ENCODE results near the gene ASCC2. TPM values are rescaled to one million over a fixed set of nuclear protein-coding genes. Genes with fewer than 3 reads are reported as not detected.

Gene ASCC2
- total RNA-seq, 2 donors from 2014 or later: 44.2 to 45.5 TPM

DNA sequence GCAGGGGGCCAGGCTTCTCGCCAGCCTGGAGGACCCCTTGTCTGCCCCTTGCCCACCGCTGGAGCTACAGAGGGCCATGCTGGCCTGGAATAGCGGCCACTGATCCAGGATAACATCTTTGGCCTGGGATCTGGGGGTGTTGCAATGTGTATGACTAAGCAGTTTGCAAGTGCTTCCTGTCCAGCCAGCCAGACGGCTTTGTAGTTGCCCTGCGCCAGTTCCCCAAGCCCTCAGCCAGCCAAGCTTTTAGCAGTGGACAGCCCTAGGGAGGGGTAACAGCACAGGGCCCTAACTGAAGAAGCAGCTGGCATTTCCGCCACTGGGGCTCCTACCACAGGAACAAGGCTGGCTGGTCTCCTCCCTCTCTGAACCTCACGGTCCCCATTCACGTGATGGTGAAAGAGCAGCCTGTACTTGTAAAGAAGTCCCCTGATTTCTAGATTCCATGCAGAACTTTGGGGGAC lies 38.8 kb downstream of the ASCC2 start:
- no peaks in the 10 kb centered on the region for H3K27me3 Mint-ChIP-seq (ENCODE audit: insufficient read depth)
- H3K27me3 ChIP-seq (ENCODE audit: control insufficient read depth, insufficient read depth, low read length, poor library complexity, severe bottlenecking): no peaks in the 10 kb centered on the region
- 95 to 96% methylated on average over 5 to 8 of the region's 8 CpGs for WGBS, 2 experiments (ENCODE audit: insufficient coverage in 1 of 2, insufficient read length in 1 of 2)
- H3K36me3 Mint-ChIP-seq (ENCODE audit: low read depth): peaks cover 40% of the 10 kb centered on the region
- H3K4me1 ChIP-seq (ENCODE audit: control insufficient read depth, insufficient read depth, low read length): peaks cover 4% of the 10 kb centered on the region
- DNase-seq: no peak
- peaks cover 69% of the 10 kb centered on the region for H3K36me3 ChIP-seq (ENCODE audit: control insufficient read depth, insufficient read depth, low read length)
- H3K27ac Mint-ChIP-seq: no peak overlapping the region
- H3K9me3 Mint-ChIP-seq: no peaks in the 10 kb centered on the region
- no peaks in the 10 kb centered on the region for H3K9me3 ChIP-seq (ENCODE audit: control insufficient read depth, low read length)
- no peak overlapping the region for H3K9ac ChIP-seq (ENCODE audit: extremely low read depth, low read length, poor library complexity, severe bottlenecking)
- H3K4me1 Mint-ChIP-seq: peaks cover 11% of the 10 kb centered on the region
- H3K4me3 Mint-ChIP-seq: no peak overlapping the region
- no peak overlapping the region for H3K27ac ChIP-seq (ENCODE audit: low read depth, low read length)
- no peak overlapping the region for H3K4me3 ChIP-seq (ENCODE audit: low read length)
- TF ChIP-seq CTCF (conservative IDR thresholded peaks at IDR 0.05): no peak

DNA sequence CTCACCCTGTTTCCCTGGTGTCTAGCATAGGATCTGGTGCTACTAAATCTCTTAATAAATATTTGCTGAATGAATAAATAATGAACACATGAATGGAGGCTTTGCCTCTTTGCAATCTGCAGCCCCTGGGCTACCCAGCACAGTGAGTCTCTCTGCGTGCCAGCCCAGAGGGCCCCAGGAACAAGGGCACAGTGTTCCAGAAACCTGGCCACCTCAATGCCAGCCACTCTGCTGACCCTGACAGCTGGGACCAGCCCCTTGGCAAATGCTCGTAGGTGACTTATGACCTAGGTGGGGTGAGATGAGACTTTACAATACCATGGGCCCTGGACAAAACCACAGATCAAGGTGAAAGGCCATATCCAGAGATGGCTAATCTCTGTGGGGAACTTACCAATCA lies 39.3 kb downstream of the ASCC2 start:
- H3K9ac ChIP-seq (ENCODE audit: extremely low read depth, low read length, poor library complexity, severe bottlenecking): no peak overlapping the region
- H3K27ac ChIP-seq (ENCODE audit: low read depth, low read length): no peak overlapping the region
- TF ChIP-seq CTCF (conservative IDR thresholded peaks at IDR 0.05): no peak
- peaks cover 11% of the 10 kb centered on the region for H3K4me1 Mint-ChIP-seq
- H3K27me3 Mint-ChIP-seq (ENCODE audit: insufficient read depth): no peaks in the 10 kb centered on the region
- H3K4me3 ChIP-seq (ENCODE audit: low read length): no peak overlapping the region
- H3K9me3 Mint-ChIP-seq: no peaks in the 10 kb centered on the region
- H3K9me3 ChIP-seq (ENCODE audit: control insufficient read depth, low read length): no peaks in the 10 kb centered on the region
- WGBS, 2 experiments (ENCODE audit: insufficient coverage in 1 of 2, insufficient read length in 1 of 2): 97 to 100% methylated on average over 1 to 2 of the region's 2 CpGs
- peaks cover 65% of the 10 kb centered on the region for H3K36me3 ChIP-seq (ENCODE audit: control insufficient read depth, insufficient read depth, low read length)
- H3K4me3 Mint-ChIP-seq: no peak overlapping the region
- peaks cover 39% of the 10 kb centered on the region for H3K36me3 Mint-ChIP-seq (ENCODE audit: low read depth)
- no peak for DNase-seq
- H3K27me3 ChIP-seq (ENCODE audit: control insufficient read depth, insufficient read depth, low read length, poor library complexity, severe bottlenecking): no peaks in the 10 kb centered on the region
- peaks cover 4% of the 10 kb centered on the region for H3K4me1 ChIP-seq (ENCODE audit: control insufficient read depth, insufficient read depth, low read length)
- no peak overlapping the region for H3K27ac Mint-ChIP-seq

DNA sequence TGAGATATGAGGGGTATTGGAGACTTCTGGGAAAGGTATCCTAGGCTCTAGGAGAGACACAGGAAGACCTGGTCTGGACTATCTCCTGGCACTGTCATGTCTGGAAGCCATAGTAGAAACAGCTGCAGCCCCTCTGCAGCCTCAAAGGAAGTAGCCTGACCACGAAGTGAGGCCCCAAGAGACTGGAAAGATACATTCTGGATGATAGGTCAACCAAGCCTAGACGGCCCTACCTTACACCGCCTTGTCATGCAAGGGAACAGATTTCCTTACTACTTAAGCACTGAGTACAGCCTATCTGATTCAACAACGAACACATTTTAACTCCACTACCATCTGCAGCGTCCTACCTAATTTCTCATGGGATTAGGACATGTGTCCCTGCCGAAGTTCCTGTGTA lies 39.8 kb downstream of the ASCC2 start:
- Mint-ChIP-seq H3K27me3 (ENCODE audit: insufficient read depth) (no peaks in the 10 kb centered on the region), H3K4me3 (no peak overlapping the region), H3K27ac (peak overlapping the region; percentile 12), H3K4me1 (peaks cover 11% of the 10 kb centered on the region), H3K9me3 (no peaks in the 10 kb centered on the region), H3K36me3 (ENCODE audit: low read depth) (peaks cover 36% of the 10 kb centered on the region)
- WGBS, 2 experiments (ENCODE audit: insufficient coverage in 1 of 2, insufficient read length in 1 of 2): 94 to 100% methylated on average over 6 of the region's 6 CpGs
- DNase-seq: no peak
- Histone ChIP-seq H3K9ac (ENCODE audit: extremely low read depth, low read length, poor library complexity, severe bottlenecking) (no peak overlapping the region), H3K4me3 (ENCODE audit: low read length) (no peak overlapping the region), H3K9me3 (ENCODE audit: control insufficient read depth, low read length) (no peaks in the 10 kb centered on the region), H3K27me3 (ENCODE audit: control insufficient read depth, insufficient read depth, low read length, poor library complexity, severe bottlenecking) (no peaks in the 10 kb centered on the region), H3K36me3 (ENCODE audit: control insufficient read depth, insufficient read depth, low read length) (peaks cover 62% of the 10 kb centered on the region), H3K4me1 (ENCODE audit: control insufficient read depth, insufficient read depth, low read length) (peaks cover 4% of the 10 kb centered on the region), H3K27ac (ENCODE audit: low read depth, low read length) (no peak overlapping the region)
- no peak for TF ChIP-seq CTCF (conservative IDR thresholded peaks at IDR 0.05)
